ENCODE measurements around the gene NUP62. TPM values are rescaled to one million over a fixed set of nuclear protein-coding genes. Genes with fewer than 3 reads are reported as not detected.

NUP62 gene
- total and polyA plus RNA-seq, 12 donors, result 13.2 to 48.1 (median 32.7) TPM

GRCh38 chr19:49882643-49883042, 46.7 kb downstream of the NUP62 start:
- TF ChIP-seq CTCF (IDR thresholded peaks at IDR 0.05), result no peak
- WGBS, 2 donors, result 97 to 98% methylated on average over 14 of the region's 14 CpGs

GRCh38 chr19:49881672-49882394, 47.5 kb downstream of the NUP62 start:
- intact Hi-C loops (cut with DNase I), result loop anchor here in 1 of 10 donors (5.0 kb wide), 1 partner anchor 45 kb away; the partner anchor contains the start of genes ATF5 and NUP62
- 88 to 89% methylated on average over 31 of the region's 31 CpGs for WGBS, 2 donors

More at GRCh38 chr19:49882643-49883042, 46.7 kb downstream of the NUP62 start:
- peaks cover 15 to 90% (median 73%) of the 10 kb centered on the region in 9 donors for H3K36me3 ChIP-seq
- intact Hi-C loops (cut with DNase I), result loop anchor here in 1 of 10 donors (5.0 kb wide), 1 partner anchor 45 kb away; the partner anchor contains the start of genes ATF5 and NUP62
- DNase-seq, result no peak
- H3K27ac ChIP-seq, result no peak overlapping the region
- no peaks in the 10 kb centered on the region for H3K9me3 ChIP-seq
- no peak for ATAC-seq
- H3K4me3 ChIP-seq, result no peak overlapping the region
- peaks cover 3 to 25% (median 13%) of the 10 kb centered on the region in 9 donors for H3K4me1 ChIP-seq
- no peaks in the 10 kb centered on the region for H3K27me3 ChIP-seq

GRCh38 chr19:49881186-49881585, 48.1 kb downstream of the NUP62 start:
- WGBS, 2 donors, result 96 to 98% methylated on average over 17 of the region's 17 CpGs
- no peaks in the 10 kb centered on the region for H3K27me3 ChIP-seq
- peaks cover 15 to 77% (median 69%) of the 10 kb centered on the region in 9 donors for H3K36me3 ChIP-seq
- TF ChIP-seq CTCF (IDR thresholded peaks at IDR 0.05), result no peak
- peak in 1 of 2 donors; percentile 9 for DNase-seq
- H3K4me3 ChIP-seq, result no peak overlapping the region
- intact Hi-C loops (cut with DNase I), result loop anchor here in 1 of 10 donors (5.0 kb wide), 1 partner anchor 46 kb away; the partner anchor contains the start of genes ATF5 and NUP62
- ATAC-seq, result no peak
- no peaks in the 10 kb centered on the region for H3K9me3 ChIP-seq
- H3K27ac ChIP-seq, result no peak overlapping the region
- H3K4me1 ChIP-seq, result peaks cover 3 to 18% (median 13%) of the 10 kb centered on the region in 9 donors

More at GRCh38 chr19:49881672-49882394, 47.5 kb downstream of the NUP62 start:
- no peaks in the 10 kb centered on the region for H3K27me3 ChIP-seq
- no peak overlapping the region for H3K4me3 ChIP-seq
- ATAC-seq, result no peak
- TF ChIP-seq CTCF (IDR thresholded peaks at IDR 0.05), result no peak
- H3K36me3 ChIP-seq, result peaks cover 15 to 83% (median 73%) of the 10 kb centered on the region in 9 donors
- peaks cover 3 to 18% (median 13%) of the 10 kb centered on the region in 9 donors for H3K4me1 ChIP-seq
- no peaks in the 10 kb centered on the region for H3K9me3 ChIP-seq
- no peak overlapping the region for H3K27ac ChIP-seq
- DNase-seq, result peak in 1 of 2 donors; percentile 8

- Histone ChIP-seq H3K9me3 (no peaks in the 10 kb centered on the region), H3K27me3 (no peaks in the 10 kb centered on the region), H3K4me1 (peaks cover 7 to 24% (median 19%) of the 10 kb centered on the region in 9 donors), H3K27ac (no peak overlapping the region), H3K36me3 (peaks cover 15 to 69% (median 65%) of the 10 kb centered on the region in 9 donors), H3K4me3 (no peak overlapping the region)
- 94 to 96% methylated on average over 10 of the region's 10 CpGs for WGBS, 2 donors
- DNase-seq (no peak), ATAC-seq (no peak)
- TF ChIP-seq CTCF (IDR thresholded peaks at IDR 0.05), result no peak
- intact Hi-C loops (cut with DNase I), result loop anchor here in 1 of 10 donors (5.0 kb wide), 1 partner anchor 47 kb away; the partner anchor contains the start of genes ATF5 and NUP62
Observed at GRCh38 chr19:49880162-49880869, 49.0 kb downstream of the NUP62 start.

Data from heart right ventricle (tissue), 16 donors.